Measurements from ENCODE around the gene CA11.

- TF ChIP-seq GATA3 (IDR thresholded peaks at IDR 0.05; ENCODE audit: low read depth, low read length) (no peak), GATA2 (IDR thresholded peaks at IDR 0.05; ENCODE audit: low read depth, low read length) (no peak)
Observed at GRCh38 chr19:48685583-48685982, 39.6 kb upstream of the CA11 start.

All from SH-SY5Y (cell line).